ENCODE measurements around the gene ULK4. TPM values are rescaled to one million over a fixed set of nuclear protein-coding genes. Genes with fewer than 3 reads are reported as not detected.

Gene ULK4
- total RNA-seq, 2 donors from 2014 or later: 11.1 to 17.9 TPM

DNA sequence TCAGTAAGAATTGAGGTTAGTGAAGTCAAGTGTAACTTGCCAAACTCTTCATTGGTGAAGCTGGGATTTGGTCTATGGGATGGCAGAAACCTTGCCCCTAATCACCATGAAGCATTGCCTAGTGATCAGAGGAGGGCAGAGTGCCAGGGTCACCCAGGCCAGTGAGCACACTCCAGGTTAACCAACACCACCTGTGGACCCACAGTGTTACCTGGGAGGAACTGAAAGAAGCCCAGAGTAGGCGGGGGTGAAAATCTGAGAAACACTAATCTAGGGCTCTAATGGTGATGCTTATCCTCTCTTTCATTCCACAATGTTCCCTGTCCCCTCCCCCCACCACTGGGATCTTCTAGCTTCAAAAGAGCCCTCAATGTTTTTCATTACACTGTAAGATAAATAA, 389.8 kb downstream of the ULK4 start:
- Histone ChIP-seq H3K36me3 (ENCODE audit: control insufficient read depth, insufficient read depth, low read length) (no peaks in the 10 kb centered on the region), H3K9me3 (ENCODE audit: control insufficient read depth, low read length) (no peaks in the 10 kb centered on the region), H3K4me1 (ENCODE audit: control insufficient read depth, insufficient read depth, low read length) (peaks cover 3% of the 10 kb centered on the region), H3K9ac (ENCODE audit: extremely low read depth, low read length, poor library complexity, severe bottlenecking) (no peak overlapping the region), H3K27me3 (ENCODE audit: control insufficient read depth, insufficient read depth, low read length, poor library complexity, severe bottlenecking) (no peaks in the 10 kb centered on the region), H3K4me3 (ENCODE audit: low read length) (no peak overlapping the region), H3K27ac (ENCODE audit: low read depth, low read length) (no peak overlapping the region)
- 87% methylated on average over 1 of the region's 1 CpG; no CpG with 5 or more reads in 1 of the 2 experiments for WGBS, 2 experiments (ENCODE audit: insufficient coverage in 1 of 2, insufficient read length in 1 of 2)
- no peaks in the 10 kb centered on the region for H3K27me3 Mint-ChIP-seq (ENCODE audit: insufficient read depth)
- TF ChIP-seq, protein P1, sequence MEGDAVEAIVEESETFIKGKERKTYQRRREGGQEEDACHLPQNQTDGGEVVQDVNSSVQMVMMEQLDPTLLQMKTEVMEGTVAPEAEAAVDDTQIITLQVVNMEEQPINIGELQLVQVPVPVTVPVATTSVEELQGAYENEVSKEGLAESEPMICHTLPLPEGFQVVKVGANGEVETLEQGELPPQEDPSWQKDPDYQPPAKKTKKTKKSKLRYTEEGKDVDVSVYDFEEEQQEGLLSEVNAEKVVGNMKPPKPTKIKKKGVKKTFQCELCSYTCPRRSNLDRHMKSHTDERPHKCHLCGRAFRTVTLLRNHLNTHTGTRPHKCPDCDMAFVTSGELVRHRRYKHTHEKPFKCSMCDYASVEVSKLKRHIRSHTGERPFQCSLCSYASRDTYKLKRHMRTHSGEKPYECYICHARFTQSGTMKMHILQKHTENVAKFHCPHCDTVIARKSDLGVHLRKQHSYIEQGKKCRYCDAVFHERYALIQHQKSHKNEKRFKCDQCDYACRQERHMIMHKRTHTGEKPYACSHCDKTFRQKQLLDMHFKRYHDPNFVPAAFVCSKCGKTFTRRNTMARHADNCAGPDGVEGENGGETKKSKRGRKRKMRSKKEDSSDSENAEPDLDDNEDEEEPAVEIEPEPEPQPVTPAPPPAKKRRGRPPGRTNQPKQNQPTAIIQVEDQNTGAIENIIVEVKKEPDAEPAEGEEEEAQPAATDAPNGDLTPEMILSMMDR (conservative IDR thresholded peaks at IDR 0.05): no peak
- DNase-seq: no peak
- H3K36me3 Mint-ChIP-seq (ENCODE audit: low read depth): no peaks in the 10 kb centered on the region
- H3K9me3 Mint-ChIP-seq: no peaks in the 10 kb centered on the region
- peaks cover 14% of the 10 kb centered on the region for H3K4me1 Mint-ChIP-seq
- H3K4me3 Mint-ChIP-seq: no peak overlapping the region
- no peak overlapping the region for H3K27ac Mint-ChIP-seq

DNA sequence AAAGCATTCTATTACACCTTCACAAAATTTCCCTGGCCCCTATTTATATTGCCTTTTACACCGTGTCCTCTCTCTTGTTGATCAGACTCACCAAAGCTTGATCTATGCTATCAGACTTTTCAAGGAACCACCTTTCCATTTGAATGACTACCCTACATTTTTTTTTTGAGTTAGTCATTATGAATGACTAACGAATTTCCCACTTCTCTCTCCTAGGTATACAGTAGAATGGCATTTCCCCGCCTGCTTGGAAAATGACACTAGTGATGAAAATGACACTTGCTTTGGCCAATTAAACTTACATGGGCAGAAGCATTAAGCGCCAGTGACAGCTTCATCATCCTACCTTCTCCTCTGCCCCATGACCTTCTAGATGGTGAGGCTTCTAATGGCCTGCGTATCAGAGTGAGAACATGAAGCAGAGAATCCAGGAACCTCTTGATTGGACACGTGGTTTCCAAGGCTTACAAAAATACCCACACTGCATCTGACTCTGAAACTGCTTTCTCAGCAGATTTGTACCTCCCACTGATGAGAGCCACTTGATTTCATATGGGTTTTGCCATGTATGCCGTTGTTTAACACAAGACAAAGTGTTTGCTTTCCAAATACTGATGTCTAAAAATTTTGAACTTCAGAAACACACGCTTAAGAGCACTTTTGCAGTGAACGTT, 392.1 kb downstream of the ULK4 start:
- Histone ChIP-seq H3K27ac (ENCODE audit: low read depth, low read length) (no peak overlapping the region), H3K9ac (ENCODE audit: extremely low read depth, low read length, poor library complexity, severe bottlenecking) (no peak overlapping the region), H3K4me3 (ENCODE audit: low read length) (no peak overlapping the region), H3K27me3 (ENCODE audit: control insufficient read depth, insufficient read depth, low read length, poor library complexity, severe bottlenecking) (no peaks in the 10 kb centered on the region), H3K4me1 (ENCODE audit: control insufficient read depth, insufficient read depth, low read length) (peaks cover 3% of the 10 kb centered on the region), H3K36me3 (ENCODE audit: control insufficient read depth, insufficient read depth, low read length) (no peaks in the 10 kb centered on the region), H3K9me3 (ENCODE audit: control insufficient read depth, low read length) (no peaks in the 10 kb centered on the region)
- Mint-ChIP-seq H3K9me3 (no peaks in the 10 kb centered on the region), H3K4me3 (no peak overlapping the region), H3K4me1 (peaks cover 14% of the 10 kb centered on the region), H3K27me3 (ENCODE audit: insufficient read depth) (no peaks in the 10 kb centered on the region), H3K36me3 (ENCODE audit: low read depth) (peaks cover under 1% of the 10 kb centered on the region), H3K27ac (no peak overlapping the region)
- 94 to 95% methylated on average over 8 to 9 of the region's 9 CpGs for WGBS, 2 experiments (ENCODE audit: insufficient coverage in 1 of 2, insufficient read length in 1 of 2)
- TF ChIP-seq, protein P1 (conservative IDR thresholded peaks at IDR 0.05): no peak
- DNase-seq: no peak

DNA sequence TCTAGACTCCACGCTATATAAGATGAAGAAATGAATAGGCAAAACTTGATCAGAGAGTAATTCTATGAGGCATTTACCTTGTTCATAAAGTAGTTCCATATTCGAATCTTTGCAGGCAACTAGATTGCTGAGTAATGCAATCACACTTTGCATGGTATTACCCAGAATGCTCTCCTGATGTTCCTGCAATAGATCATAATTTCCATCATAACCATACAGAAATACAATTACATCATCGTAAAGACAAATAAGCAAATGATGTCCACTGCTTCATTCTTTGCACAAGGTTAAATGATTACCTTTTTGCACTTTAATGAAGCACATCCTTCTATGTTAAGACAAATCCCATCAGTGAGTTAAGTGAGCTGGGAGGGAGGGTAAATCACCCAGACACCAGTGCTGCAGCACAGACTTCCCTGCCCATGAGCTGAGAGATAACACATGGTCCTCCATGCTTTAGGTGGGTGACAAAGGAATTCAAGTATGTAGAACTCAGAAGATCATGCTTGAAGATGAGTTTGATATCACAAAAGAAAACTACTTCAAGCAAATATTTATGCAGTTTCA, 395.9 kb downstream of the ULK4 start:
- no peaks in the 10 kb centered on the region for H3K27me3 Mint-ChIP-seq (ENCODE audit: insufficient read depth)
- no peaks in the 10 kb centered on the region for H3K9me3 ChIP-seq (ENCODE audit: control insufficient read depth, low read length)
- H3K36me3 Mint-ChIP-seq (ENCODE audit: low read depth): peaks cover 5% of the 10 kb centered on the region
- no peak overlapping the region for H3K27ac ChIP-seq (ENCODE audit: low read depth, low read length)
- DNase-seq: no peak
- H3K27me3 ChIP-seq (ENCODE audit: control insufficient read depth, insufficient read depth, low read length, poor library complexity, severe bottlenecking): no peaks in the 10 kb centered on the region
- no peaks in the 10 kb centered on the region for H3K9me3 Mint-ChIP-seq
- H3K36me3 ChIP-seq (ENCODE audit: control insufficient read depth, insufficient read depth, low read length): no peaks in the 10 kb centered on the region
- H3K4me3 Mint-ChIP-seq: no peak overlapping the region
- peaks cover 10% of the 10 kb centered on the region for H3K4me1 Mint-ChIP-seq
- H3K27ac Mint-ChIP-seq: no peak overlapping the region
- no peak overlapping the region for H3K9ac ChIP-seq (ENCODE audit: extremely low read depth, low read length, poor library complexity, severe bottlenecking)
- TF ChIP-seq, protein P1 (conservative IDR thresholded peaks at IDR 0.05): no peak
- no peaks in the 10 kb centered on the region for H3K4me1 ChIP-seq (ENCODE audit: control insufficient read depth, insufficient read depth, low read length)
- 90 to 100% methylated on average over 2 to 3 of the region's 3 CpGs for WGBS, 2 experiments (ENCODE audit: insufficient coverage in 1 of 2, insufficient read length in 1 of 2)
- H3K4me3 ChIP-seq (ENCODE audit: low read length): no peak overlapping the region

Measured in endodermal cell (in vitro differentiated cells).